Stimulated activated CD4-positive, alpha-beta T cell treated with anti-CD3 and anti-CD28 coated beads, TNF-alpha, amount 100 ng/mL, for 48 hours (primary cell): ENCODE measurements around the gene LSM7.

Experiments
- DNase-seq, 3 donors: peaks; one replicate each; pipeline ENCODE4 v3.0.0-alpha.2; 2020; ENCODE audit warnings: low read depth in 3 of 3

The LSM7 gene

DNA sequence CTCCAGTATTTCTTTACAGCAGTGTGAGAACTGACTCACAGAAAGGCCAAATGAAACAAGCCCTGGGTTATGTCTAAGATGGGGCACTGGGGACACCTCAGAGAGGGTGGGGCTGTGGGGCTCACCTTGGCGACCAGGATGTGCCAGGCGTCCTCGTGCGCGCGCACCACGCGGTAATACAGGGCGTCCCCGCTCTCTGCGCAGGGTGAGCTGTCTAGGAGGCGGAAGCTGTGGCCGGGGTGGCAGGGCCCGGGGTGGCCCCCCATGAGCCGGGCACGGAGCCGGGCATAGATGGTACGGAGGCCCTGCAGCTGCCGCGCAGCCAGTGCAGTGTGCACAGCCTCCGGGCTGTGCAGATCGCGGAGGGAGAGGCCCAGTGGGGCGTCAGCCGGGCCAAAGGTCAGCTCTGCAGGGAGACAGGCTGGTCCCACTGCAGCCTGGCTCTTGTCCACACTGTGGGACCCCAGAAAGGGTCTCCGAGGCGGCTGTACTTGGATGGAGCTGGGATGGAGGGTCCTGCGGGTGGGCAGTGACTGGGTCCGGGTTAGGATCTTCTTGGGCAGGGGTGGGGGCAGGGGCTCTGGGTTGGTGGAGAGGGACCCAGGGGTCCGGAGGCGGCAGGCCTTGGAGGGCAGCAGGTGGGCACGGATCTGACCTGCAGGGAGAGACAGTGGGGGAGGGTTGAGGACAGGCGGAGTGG lies 49.8 kb downstream of the LSM7 start:
- DNase-seq: no peak

DNA sequence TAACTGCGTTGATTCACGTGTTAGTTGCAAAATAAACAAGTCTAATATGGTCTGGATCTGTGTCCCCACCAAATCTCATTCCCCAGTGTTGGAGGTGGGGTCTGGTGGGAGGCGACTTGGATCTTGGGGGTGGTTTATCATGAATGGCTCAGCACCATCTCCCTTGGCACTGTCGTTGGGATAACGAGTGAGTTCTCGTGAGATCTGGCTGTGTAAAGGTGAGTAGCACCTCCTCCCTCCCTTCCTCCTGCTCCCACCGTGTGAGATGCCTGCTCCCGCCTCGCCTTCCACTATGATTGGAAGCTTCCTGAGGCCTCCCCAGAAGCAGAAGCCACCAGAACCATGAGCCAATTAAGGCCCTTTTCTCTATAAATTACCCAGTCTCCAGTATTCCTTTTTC lies 51.2 kb downstream of the LSM7 start:
- DNase-seq: no peak

DNA sequence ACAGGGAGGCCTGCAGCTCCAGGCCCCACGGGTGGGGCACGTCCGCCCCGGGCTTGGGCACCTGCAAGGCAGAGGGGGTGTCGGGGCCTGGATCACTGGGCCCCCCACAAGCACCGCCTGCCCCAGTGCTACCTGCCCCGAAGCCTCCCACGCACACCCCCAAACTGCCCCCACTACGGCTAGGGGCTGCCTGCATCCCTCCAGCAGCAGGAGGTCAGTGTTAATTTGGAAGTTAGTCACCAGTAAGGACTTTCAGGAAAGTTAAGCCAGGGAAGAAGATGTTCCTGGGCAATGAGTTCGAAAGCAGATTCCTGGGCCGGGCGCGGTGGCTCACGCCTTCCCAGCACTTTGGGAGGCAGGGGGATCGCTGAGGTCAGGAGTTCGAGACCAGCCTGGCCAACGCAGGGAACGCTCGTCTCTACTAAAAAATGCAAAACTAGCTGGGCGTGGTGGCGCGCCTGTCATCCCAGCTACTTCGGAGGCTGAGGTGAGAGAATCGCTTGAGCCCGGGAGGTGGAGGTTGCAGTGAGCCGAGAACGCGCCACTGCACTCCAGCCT lies 51.9 kb downstream of the LSM7 start:
- DNase-seq: no peak

DNA sequence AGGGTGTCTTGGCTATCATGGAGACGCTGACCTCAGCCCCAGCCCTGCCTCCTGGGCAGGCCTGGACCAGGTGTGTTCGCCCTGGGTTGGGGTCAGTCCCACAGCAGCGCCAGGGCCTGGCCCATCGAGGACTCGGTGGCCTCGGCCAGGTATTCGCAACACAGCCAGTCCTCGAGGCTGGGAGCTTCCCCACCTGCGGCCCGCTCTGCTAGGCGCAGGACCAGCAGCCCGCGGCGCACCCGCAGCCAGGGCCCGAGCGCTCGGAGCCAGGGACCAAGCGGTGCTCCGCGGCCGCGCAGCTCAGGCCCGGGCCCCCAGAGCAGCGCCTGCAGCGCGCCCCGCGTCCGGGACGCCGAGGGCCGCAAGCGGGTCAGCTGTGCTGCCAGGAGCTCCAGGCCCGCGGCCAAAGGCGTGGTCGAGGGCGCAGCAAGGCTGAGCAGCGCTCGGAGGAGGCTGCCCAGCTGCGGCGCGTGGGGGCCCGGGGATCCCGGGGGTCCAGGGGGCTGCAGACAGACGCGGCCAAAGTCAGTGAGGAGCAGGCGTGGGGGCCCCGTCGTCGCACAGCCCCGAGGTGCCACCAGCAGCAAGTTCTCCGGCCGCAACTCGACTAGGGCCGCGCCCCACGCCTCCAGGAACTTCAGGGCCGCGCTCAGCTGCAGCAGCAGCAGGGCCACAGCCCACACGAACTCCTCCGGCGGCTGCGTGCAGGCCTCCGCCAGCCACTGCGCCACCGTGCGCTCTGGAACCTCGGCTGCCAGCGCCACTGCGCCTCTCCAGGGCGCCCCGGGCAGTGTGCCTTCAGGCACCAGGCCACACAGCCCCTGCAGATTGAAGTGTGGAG lies 52.6 kb downstream of the LSM7 start:
- DNase-seq: no peak

DNA sequence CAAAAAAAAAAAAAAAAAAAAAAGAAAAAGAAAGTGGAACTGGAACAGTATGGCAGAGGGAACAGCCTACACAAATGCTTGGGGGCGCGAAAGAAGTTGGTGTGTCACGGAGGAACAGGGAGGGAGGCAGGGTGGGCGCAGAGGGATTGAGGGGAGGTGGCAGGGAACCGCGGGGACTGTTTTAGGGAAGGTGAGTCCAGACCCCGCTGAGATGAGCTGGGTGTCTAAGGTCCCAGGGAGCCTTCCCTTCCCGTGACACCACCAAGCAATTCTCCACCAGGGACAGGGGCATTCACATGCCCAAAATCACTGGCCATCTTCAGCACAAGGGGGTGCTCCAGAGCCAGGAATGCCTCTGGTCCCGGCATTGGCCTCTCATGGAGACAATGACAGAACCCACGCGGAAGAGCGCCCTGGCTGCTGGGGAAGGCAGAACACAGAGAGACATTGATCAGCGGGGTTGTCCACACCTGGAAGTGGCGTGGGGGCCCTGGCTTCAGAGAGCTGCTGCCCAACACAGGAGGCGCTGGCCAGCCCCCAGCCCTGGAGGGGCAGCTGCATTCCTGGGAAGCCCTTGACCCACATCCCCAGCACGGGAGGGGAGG lies 53.4 kb downstream of the LSM7 start:
- no peak for DNase-seq

DNA sequence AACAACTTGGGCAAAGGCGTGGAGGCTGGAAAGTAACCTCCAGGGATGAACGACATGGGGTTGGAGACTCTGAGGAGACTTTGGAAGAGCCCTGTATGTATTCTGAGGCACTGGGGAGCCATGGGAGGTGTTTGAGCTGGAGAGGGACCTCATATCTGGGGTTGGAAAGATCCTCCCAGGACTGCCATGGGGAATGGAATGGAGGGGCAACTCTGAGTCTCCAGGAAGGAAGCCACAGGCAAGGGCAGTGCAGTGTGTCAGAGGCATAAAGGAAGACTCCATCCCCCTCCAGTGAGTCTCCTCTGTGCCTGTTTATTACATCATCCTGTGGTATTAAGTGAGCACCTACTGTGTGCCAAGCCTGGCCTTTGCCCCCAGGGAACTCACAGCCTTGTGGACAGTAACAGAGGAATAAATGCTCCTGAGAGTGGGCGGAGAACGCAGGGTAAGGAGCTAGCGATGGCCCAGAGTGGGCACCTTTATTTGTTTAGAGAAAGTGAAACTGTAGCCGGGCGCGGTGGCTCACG lies 54.1 kb downstream of the LSM7 start:
- no peak for DNase-seq

DNA sequence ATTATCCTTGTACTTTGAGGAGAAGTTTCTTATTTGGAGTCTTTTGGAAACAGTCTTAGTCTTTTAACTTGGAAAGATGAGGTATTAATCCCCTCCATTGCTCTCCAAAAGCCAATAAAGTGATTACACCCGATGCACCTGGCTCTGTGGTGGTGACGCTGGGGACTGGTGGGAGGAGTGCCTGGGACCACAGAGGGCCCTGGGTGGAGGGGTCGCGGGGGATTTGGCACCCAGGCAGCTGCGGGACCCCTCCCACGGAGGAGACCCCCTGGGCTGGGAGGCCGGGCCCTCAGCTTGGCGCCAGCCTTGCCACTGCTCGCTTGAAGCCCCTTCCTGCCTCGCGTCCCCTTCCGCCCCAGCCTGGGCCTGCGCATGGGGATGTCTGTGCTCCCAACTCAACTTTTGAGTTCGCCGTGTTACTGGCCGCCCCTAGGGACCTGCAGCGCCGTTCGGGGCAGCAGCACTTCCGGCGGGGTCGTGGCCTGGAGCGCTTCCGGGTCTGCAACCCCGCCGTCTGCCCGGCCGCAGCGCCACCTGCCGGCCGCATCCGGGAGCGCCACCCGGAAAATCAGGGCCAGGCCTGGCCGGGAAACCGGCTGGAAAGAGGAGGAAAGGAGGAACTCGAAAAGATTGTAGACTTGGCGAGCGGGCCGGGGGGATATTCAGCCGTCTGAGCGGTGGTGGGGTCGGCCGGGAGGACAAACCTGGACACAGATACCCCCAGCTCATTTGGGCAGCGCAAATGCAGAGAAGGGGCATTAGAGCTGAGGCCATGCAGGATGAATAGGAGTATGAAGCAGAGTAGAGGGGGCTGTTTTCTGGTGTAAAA lies 54.8 kb downstream of the LSM7 start:
- peak; percentile 67 to 77 (median 70) for DNase-seq
